ENCODE data around the gene CALHM6.

Gene CALHM6

DNA sequence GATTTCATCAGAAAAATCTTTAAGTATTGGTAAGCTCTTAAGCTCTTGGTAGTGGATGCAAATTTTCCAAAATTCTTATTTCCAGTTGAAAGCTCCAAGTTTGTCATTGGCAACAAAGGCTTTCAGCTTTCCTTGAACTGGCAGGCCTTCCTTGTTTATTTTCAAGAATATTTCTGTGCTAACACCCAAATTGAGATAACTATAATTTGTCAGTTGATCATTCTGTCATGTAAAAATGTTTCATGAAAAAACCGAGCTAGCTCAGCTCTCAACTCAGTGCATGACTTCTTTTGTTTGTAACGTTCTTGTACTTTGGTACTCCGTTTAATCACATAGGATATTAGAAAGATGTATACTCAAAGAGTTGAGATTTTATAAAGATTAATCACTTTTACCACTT, 38.9 kb upstream of the CALHM6 start:
- Histone ChIP-seq H3K4me1 (ENCODE audit: insufficient read depth, low read length, severe bottlenecking) (no peaks in the 10 kb centered on the region), H3K36me3 (ENCODE audit: insufficient read depth, low read length) (no peaks in the 10 kb centered on the region), H3K9me2 (ENCODE audit: low read depth, low read length) (no peaks in the 10 kb centered on the region), H4K20me1 (ENCODE audit: insufficient read depth, low read length) (no peaks in the 10 kb centered on the region), H3K4me2 (ENCODE audit: low read length) (no peak overlapping the region), H3K4me3 (ENCODE audit: low read depth, low read length, poor library complexity, severe bottlenecking) (no peak overlapping the region), H2AFZ (ENCODE audit: low read length) (no peak overlapping the region), H3K79me2 (ENCODE audit: insufficient read depth, low read length) (no peaks in the 10 kb centered on the region), H3K27ac (ENCODE audit: low read depth, low read length, poor library complexity, severe bottlenecking) (no peak overlapping the region), H3K9me3 (ENCODE audit: low read length) (no peaks in the 10 kb centered on the region), H3K9ac (ENCODE audit: low read length) (no peak overlapping the region), H3F3A (ENCODE audit: insufficient read depth, low read length) (no peaks in the 10 kb centered on the region), H3K27me3 (ENCODE audit: insufficient read depth, low read length) (no peaks in the 10 kb centered on the region)
- no peak for TF ChIP-seq CTCF (IDR thresholded peaks at IDR 0.05; ENCODE audit: low read length)
- no peak for TF ChIP-seq EZH2 (IDR thresholded peaks at IDR 0.05; ENCODE audit: borderline replicate concordance, low read length)

DNA sequence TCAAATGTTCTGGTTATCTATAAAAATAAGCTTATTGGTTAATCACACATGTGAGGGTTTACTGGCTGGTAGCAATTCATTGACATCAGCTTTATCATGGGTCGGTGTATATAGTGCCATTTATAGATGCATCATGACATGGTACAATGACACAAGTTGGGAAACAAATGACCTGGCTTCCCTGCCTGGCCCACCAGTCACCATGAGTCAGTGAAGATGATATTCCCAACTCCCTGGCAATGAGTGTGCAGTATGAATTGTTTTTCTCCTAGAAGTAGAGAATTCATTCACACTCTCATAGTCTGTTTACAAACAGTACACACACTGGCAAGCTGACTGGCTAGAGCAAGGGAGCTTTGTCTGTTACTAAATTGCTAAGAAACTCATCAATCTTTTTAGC, 37.2 kb upstream of the CALHM6 start:
- H3K9me3 ChIP-seq (ENCODE audit: low read length) = no peaks in the 10 kb centered on the region
- no peaks in the 10 kb centered on the region for H3K36me3 ChIP-seq (ENCODE audit: insufficient read depth, low read length)
- no peak overlapping the region for H3K4me3 ChIP-seq (ENCODE audit: low read depth, low read length, poor library complexity, severe bottlenecking)
- no peak overlapping the region for H3K9ac ChIP-seq (ENCODE audit: low read length)
- H4K20me1 ChIP-seq (ENCODE audit: insufficient read depth, low read length) = no peaks in the 10 kb centered on the region
- H3K4me1 ChIP-seq (ENCODE audit: insufficient read depth, low read length, severe bottlenecking) = no peaks in the 10 kb centered on the region
- no peaks in the 10 kb centered on the region for H3K27me3 ChIP-seq (ENCODE audit: insufficient read depth, low read length)
- no peaks in the 10 kb centered on the region for H3F3A ChIP-seq (ENCODE audit: insufficient read depth, low read length)
- H3K4me2 ChIP-seq (ENCODE audit: low read length) = no peak overlapping the region
- TF ChIP-seq CTCF (IDR thresholded peaks at IDR 0.05; ENCODE audit: low read length) (no peak), EZH2 (IDR thresholded peaks at IDR 0.05; ENCODE audit: borderline replicate concordance, low read length) (no peak)
- no peak overlapping the region for H2AFZ ChIP-seq (ENCODE audit: low read length)
- H3K9me2 ChIP-seq (ENCODE audit: low read depth, low read length) = no peaks in the 10 kb centered on the region
- H3K79me2 ChIP-seq (ENCODE audit: insufficient read depth, low read length) = no peaks in the 10 kb centered on the region
- no peak overlapping the region for H3K27ac ChIP-seq (ENCODE audit: low read depth, low read length, poor library complexity, severe bottlenecking)

- H3K4me2 ChIP-seq (ENCODE audit: low read length) = no peak overlapping the region
- H4K20me1 ChIP-seq (ENCODE audit: insufficient read depth, low read length) = no peaks in the 10 kb centered on the region
- H3K9ac ChIP-seq (ENCODE audit: low read length) = no peak overlapping the region
- no peaks in the 10 kb centered on the region for H3K9me2 ChIP-seq (ENCODE audit: low read depth, low read length)
- no peaks in the 10 kb centered on the region for H3K79me2 ChIP-seq (ENCODE audit: insufficient read depth, low read length)
- H3K9me3 ChIP-seq (ENCODE audit: low read length) = no peaks in the 10 kb centered on the region
- H2AFZ ChIP-seq (ENCODE audit: low read length) = no peak overlapping the region
- no peaks in the 10 kb centered on the region for H3K36me3 ChIP-seq (ENCODE audit: insufficient read depth, low read length)
- H3F3A ChIP-seq (ENCODE audit: insufficient read depth, low read length) = no peaks in the 10 kb centered on the region
- no peaks in the 10 kb centered on the region for H3K27me3 ChIP-seq (ENCODE audit: insufficient read depth, low read length)
- TF ChIP-seq EZH2 (IDR thresholded peaks at IDR 0.05; ENCODE audit: borderline replicate concordance, low read length) (no peak), CTCF (IDR thresholded peaks at IDR 0.05; ENCODE audit: low read length) (no peak)
- no peak overlapping the region for H3K4me3 ChIP-seq (ENCODE audit: low read depth, low read length, poor library complexity, severe bottlenecking)
- no peak overlapping the region for H3K27ac ChIP-seq (ENCODE audit: low read depth, low read length, poor library complexity, severe bottlenecking)
- H3K4me1 ChIP-seq (ENCODE audit: insufficient read depth, low read length, severe bottlenecking) = no peaks in the 10 kb centered on the region
These were observed 34.6 kb upstream of the CALHM6 start for GRCh38 chr6:116426551-116426950.

All from OCI-LY1 (cell line).